RWPE1 (cell line): ENCODE results near the gene MYBBP1A.
"Not testable (repeated sequence)": the region's sequence is repeated elsewhere in the genome, so short reads cannot be mapped to it uniquely, and the experiment has no call there.

Experiments
- CTCF ChIA-PET: fragments of 350-600 bp; sonication (Branson Sonifier 250); formaldehyde crosslinking; extraction: SDS; loops from one replicate; lab custom pipeline; 2021; lab: Yijun Ruan, JAX
- POLR2A ChIA-PET: fragments of 400-600 bp; formaldehyde crosslinking; extraction: SDS; loops from one replicate; lab custom pipeline; 2020; ENCODE audit warnings: antibody characterized with exemption; ENCODE audit not compliant: low non-redundant PET; lab: Yijun Ruan, JAX
- DNase-seq: peaks from one replicate; pipeline ENCODE4 v3.0.0; 2012; ENCODE audit warnings: low spot score
- H3K27ac ChIP-seq: fragments of 450-650 bp; 2 replicates; pipeline ENCODE4 v1.5.1; 2017
- TF ChIP-seq, protein P1 (sequence below): fragments of 450-650 bp; conservative IDR thresholded peaks from 2 replicates; pipeline ENCODE4 v1.5.1; 2017; ENCODE audit warnings: low read depth, mild to moderate bottlenecking

MYBBP1A gene

GRCh38 chr17:4594406-4594805 is 39.2 kb upstream of the MYBBP1A start:
- ChIA-PET POLR2A (no interaction called here), CTCF (interaction anchor here (0.6 kb wide), 1 partner anchor 90 kb away, joined by 4 read pairs; no protein-coding TSS in a partner anchor)
- TF ChIP-seq, protein P1, sequence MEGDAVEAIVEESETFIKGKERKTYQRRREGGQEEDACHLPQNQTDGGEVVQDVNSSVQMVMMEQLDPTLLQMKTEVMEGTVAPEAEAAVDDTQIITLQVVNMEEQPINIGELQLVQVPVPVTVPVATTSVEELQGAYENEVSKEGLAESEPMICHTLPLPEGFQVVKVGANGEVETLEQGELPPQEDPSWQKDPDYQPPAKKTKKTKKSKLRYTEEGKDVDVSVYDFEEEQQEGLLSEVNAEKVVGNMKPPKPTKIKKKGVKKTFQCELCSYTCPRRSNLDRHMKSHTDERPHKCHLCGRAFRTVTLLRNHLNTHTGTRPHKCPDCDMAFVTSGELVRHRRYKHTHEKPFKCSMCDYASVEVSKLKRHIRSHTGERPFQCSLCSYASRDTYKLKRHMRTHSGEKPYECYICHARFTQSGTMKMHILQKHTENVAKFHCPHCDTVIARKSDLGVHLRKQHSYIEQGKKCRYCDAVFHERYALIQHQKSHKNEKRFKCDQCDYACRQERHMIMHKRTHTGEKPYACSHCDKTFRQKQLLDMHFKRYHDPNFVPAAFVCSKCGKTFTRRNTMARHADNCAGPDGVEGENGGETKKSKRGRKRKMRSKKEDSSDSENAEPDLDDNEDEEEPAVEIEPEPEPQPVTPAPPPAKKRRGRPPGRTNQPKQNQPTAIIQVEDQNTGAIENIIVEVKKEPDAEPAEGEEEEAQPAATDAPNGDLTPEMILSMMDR, result no peak
- no peak overlapping the region for H3K27ac ChIP-seq
- DNase-seq, result no peak

GRCh38 chr17:4593021-4593421 is 37.8 kb upstream of the MYBBP1A start:
- TF ChIP-seq, protein P1, result no peak
- ChIA-PET CTCF (no interaction called here), POLR2A (no interaction called here)
- H3K27ac ChIP-seq, result no peak overlapping the region
- DNase-seq, result no peak

GRCh38 chr17:4592240-4593005 is 37.2 kb upstream of the MYBBP1A start:
- POLR2A ChIA-PET, result no interaction called here
- no peak for DNase-seq
- CTCF ChIA-PET, result interaction anchor here (0.7 kb wide), 1 partner anchor 12 kb away, joined by 3 read pairs; no protein-coding TSS in a partner anchor
- TF ChIP-seq, protein P1, result no peak
- H3K27ac ChIP-seq, result no peak overlapping the region

DNA sequence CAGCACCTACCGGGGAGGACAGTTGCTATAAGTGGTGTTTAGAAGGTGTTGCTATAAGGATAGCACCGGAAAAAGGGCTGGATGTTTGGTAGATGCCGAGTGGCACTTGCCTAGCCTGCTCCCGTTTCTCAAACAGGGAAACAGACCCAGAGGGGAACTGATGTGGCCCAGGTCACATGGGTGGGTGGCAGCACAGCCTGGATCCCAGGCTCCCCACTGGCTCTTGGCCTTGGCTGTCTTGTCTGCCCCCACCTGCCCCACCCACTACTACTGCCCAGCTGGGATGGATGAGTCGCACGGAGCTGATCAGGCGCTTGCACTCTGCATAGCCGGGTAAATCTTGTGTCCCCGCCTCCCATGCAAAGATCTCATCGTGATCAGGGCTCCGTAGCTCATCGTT is 36.3 kb upstream of the MYBBP1A start:
- peak; percentile 25 for DNase-seq
- ChIA-PET CTCF (interaction anchor here (1.8 kb wide), 1 partner anchor 25 kb away, joined by 7 read pairs; no protein-coding TSS in a partner anchor), POLR2A (no interaction called here)
- H3K27ac ChIP-seq, result no peak overlapping the region
- TF ChIP-seq, protein P1, result no peak

GRCh38 chr17:4590981-4591453 is 35.8 kb upstream of the MYBBP1A start:
- ChIA-PET POLR2A (no interaction called here), CTCF (interaction anchor here (1.8 kb wide), 1 partner anchor 24 kb away, joined by 7 read pairs; no protein-coding TSS in a partner anchor)
- no peak overlapping the region for H3K27ac ChIP-seq
- TF ChIP-seq, protein P1, result no peak
- no peak for DNase-seq

GRCh38 chr17:4590042-4590441 is 34.9 kb upstream of the MYBBP1A start:
- POLR2A ChIA-PET, DNase-seq, H3K27ac ChIP-seq: not testable (repeated sequence)
- CTCF ChIA-PET, result interaction anchor here (0.5 to 1.8 kb wide), 2 partner anchors 23 to 977 kb away, joined by 3 to 7 read pairs; no protein-coding TSS in a partner anchor
